A172 (cell line): Measurements from ENCODE around the gene CALML3. TPM values are rescaled to one million over a fixed set of nuclear protein-coding genes. Genes with fewer than 3 reads are reported as not detected.

Experiments
- DNase-seq: peaks from one replicate; pipeline ENCODE4 v3.0.0-alpha.2; 2015; ENCODE audit warnings: low spot score
- total RNA-seq: library from RNA; depleted of rRNA; stranded (reverse); fragments of >200 nt; shearing (Covaris generic); gene quantifications from 2 replicates; pipeline ENCODE4 v1.2.3, GENCODE V29; 2014

The CALML3 gene
- total RNA-seq, 1 experiment from 2014 or later = not detected

DNA sequence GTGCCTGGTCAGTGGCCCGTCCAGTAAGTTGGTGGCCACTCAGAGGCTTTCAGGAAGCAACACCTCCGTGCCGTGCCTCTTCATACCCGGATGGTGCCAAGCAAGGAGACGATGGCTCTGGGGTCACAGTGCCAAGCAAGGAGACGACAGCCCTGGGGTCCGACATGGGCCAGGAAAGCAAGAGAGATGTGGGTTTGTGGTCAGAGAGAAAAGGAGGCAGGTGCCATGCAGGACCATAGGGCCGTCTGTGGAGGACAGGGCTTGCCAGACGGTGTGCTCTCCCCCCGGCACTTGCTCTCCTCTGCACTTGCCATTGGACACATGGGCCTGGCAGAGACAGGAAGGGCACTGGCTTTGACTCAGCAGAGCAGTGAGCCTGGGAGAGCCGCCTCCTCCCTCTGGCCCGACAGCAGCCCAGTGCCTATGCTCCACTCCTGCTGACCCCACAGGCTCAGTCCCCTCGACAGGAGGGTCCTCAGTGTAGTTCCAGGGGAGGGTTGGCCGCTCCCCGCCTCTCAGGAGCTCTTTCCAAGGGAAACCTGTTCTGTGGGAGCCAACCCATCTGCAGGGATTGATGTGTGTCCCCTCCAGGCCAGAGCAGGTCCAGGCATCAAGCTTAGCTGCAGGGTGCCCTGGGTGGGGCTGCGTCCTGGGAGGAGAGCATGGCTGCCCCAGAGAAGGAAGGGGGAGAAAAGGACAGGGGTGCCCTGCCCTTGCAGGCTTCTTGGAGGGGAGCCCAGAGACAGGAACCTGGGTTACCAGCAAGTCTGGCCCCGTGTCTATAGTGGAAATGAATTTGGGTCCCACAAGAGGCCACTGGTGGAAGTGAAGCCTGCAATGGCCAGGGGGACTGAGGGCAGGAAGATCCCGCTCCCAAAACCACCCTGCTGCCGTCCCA lies 17.8 kb upstream of the CALML3 start:
- no peak for DNase-seq

DNA sequence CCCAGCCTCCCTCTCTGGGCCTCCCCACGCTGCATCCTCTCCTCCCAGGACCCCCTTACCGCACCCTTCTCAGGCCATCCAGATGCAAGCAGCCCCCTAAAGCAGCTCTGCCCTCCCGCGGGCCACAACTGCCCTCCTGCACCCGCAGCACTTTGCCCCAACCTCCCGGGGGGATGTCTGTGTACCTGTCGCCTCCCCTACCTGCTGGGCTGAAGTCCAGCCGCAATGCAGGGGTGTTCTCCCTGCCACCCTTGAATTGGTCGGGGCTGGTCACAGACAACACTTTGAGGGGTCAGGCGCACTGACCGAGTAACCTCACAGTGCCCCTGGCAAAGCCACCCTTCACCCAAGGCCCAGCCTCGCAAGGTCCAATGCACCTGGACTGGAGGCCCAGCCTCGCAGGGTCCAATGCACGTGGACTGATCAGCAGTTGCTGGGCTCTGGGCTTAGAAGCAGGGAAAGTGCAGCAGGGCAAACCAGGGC lies 17.1 kb upstream of the CALML3 start:
- DNase-seq = no peak

DNA sequence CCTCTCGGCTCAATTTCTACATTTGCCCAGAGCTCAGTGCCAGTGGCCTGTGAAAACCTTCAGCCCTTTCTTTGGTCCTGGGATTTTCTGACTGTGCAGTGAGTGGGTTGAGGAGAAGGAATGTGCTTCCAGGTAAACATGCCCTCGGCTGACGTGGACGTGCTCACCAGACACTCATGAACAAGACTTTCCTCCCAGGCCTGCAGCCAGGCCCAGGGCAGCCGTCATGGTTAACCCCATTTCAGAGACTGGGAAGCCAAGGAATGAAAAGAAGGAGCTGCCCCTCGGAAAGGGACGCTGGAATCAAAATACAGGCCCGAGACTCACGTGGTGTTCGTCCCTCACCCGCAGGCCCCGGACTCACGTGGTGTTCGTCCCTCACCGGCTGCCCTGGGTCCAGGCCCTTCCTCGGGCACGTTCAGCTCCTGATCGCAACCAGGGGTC lies 16.6 kb upstream of the CALML3 start:
- DNase-seq = no peak

DNA sequence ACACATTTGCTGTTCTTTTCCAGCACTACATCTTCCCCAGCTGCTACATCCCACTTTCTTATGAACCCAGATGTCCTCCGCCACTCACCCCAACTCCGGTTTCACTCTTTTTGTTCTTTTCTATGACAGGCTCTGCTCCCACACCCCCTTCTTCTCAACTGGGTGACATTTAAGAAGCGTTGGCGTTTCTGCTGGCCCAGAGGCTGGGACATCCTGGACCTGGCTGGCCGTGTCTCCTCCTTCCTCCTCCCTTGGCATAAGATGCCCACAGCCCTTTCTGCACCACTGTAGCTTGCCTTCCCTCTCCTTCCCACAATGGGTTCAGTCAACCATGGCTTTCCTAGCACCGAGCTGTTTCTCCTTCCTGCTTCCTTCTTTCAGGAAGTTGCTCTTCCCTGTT lies 16.0 kb upstream of the CALML3 start:
- no peak for DNase-seq

DNA sequence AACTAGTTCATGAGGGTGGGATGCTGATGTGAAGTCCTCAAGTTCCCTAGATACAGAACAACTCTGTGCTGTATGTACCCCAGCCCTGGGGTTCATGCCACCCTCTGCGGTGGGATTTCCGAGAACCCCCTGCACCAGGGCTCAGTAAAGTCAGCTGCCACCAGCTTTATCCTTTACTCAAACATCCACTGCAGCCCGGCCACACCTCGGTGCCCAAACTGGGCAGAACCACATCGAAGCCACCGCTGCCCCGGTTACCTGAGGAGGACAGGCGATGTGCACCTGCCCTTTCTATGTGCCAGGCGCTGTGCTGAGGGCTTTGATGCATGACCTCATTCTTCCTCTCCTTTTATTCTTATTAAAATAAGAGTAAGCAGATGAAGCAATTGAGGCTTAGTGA lies 15.5 kb upstream of the CALML3 start:
- DNase-seq = no peak

DNA sequence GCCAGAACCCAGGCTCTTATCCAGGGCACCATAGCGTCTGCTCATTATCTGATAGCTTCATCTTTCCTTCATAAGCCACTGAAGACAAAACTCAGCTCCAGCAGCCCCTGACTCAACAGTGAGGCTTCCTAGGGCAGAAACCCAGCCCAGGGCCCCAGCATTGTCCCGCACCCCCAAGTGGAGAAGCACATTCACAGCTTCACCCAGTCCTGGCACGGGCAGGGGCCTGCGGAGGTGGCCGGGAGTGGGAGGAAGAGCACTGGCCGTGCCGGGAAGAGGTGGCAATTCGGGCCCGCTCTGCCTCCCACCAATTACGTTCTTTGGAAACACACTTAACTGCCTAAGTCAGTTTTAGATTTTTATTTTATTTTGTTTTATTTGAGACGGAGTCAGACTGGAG lies 15.1 kb upstream of the CALML3 start:
- no peak for DNase-seq

DNA sequence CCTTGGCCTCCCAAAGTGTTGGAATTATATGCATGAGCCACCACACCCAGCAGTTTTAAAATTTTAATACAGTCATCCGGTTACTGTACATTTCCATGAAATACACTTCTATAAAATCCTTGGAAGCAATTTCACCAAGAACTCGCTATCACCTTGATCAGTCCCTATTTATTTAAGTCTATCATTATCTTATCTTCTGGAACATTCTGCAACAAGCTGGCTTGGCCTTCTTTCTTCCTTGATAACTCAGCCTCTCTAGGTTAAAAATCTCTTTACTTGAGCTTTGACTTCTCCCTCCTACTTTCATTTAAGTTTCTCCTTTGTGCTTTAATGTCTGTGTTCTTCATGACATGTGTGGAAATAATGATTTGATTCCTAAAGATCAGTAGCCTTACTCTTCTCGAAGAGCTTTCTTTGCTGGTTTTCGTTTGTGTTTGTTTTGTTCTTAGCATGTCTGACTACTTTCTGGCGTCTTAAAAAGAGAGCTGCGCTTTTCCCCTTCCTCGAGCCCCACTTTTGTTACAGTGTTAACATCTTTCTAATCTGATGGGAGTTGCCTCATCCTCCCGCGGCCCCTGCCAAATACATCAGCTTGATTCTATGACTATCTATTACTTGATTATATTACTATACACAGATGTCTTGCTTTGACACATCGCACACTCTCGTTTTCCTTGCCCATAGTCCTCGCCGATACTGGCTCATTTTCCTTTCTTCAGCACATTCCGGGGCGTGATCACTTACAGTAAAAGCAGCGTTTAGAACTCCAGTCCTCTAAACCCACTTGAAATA lies 14.3 kb upstream of the CALML3 start:
- DNase-seq = no peak

DNA sequence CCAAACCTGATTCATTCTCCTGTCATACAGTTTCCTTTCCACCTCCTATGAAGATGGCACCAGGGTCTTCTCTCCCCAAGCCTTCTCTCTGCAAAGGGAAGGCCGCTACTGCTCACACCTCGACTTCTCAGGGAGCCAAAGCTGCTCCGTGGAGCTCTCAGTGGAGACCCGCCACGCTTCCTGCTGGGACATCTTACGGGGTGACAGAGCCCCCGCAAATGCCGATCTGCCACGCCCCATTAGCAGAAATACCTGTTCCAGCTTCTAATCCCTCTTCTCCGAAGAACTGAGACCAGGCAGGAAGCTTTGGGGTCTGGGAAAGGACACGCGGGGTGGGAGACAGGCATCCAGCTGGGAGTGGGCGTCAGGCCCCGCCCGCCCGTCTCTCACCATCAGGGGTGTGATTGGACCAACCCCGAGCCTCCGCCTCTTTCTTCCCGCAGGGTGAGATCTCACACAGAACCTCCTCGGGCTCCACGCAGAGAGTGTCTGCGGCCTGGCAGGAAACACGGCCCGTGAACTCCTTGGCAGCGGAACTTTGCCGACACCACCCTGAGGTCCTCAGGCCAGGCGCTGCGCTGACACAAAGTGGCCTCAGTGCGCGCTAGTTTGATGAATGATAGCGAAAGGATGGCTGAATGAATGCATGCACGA lies 13.4 kb upstream of the CALML3 start:
- no peak for DNase-seq

DNA sequence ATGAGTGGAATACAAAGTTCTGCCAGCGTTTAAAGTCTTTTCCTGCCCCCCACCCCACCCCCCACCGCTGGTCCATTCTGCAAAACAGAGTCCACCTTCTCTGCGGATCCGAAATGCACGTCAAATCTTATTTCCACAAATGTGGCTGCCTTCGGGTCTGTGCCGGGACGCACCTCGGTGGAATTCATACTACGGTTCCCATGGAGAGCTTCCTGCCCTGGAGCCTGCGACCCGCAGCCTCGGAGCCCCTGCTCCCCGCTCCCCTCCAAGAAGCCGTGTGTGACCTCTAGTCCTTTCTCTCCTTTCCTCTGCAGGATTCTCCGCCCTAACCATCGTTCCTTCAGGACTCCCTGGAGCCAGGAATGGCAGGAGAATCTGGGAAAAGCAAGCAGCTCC lies 12.9 kb upstream of the CALML3 start:
- no peak for DNase-seq

DNA sequence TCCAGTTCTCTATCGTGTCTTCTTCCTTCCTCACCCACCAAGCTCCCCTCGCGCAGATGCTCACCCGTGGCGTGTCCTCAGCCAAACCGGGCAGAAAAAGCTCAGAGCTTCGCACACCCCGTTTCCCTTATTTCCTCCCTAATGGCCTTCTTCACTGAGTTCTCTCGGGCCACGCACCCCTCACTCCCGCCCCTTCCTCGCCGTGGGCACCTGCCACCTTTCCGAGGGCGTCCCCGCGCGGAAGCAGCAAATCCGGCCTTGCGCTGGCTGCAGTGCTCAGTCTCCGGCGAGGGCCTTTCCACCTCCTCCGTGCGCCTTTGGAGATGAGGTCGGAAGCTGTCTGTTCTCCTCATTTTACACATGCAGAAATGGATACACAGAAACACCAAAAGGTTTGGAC lies 12.4 kb upstream of the CALML3 start:
- no peak for DNase-seq

DNA sequence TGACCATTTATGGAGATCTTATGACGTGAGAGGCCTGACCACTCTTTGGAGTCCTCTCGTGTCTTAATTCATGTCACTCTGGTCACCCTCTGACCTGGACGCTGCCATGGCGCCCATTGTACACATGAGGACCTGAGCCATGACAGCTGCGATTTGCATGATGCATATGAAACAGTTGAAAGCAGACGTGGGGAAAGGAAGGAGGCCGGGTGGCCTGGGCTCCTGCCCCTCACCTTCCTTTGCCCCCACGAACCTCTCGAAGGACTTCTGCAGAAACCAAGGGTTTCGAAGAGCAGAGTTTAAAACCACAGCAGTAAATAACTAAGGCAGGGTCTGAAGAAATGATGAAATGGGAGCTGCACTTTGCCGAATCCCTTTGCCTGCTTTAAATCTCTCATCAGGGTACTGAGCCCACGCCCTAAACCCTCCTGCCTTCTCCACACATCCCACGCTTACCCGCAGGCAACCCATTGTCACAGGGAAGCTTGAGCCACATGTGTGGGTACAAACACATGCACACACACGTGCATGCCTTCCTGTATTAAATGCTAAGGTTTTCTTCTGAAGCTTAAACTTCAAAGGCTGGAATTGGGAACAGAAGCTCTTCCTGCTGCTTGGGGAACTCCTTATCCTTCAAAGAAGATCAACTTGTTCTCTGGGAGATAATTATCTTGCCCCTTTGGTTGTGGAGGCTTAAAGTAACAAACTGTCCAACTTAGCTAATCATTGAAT lies 11.7 kb upstream of the CALML3 start:
- DNase-seq = no peak

DNA sequence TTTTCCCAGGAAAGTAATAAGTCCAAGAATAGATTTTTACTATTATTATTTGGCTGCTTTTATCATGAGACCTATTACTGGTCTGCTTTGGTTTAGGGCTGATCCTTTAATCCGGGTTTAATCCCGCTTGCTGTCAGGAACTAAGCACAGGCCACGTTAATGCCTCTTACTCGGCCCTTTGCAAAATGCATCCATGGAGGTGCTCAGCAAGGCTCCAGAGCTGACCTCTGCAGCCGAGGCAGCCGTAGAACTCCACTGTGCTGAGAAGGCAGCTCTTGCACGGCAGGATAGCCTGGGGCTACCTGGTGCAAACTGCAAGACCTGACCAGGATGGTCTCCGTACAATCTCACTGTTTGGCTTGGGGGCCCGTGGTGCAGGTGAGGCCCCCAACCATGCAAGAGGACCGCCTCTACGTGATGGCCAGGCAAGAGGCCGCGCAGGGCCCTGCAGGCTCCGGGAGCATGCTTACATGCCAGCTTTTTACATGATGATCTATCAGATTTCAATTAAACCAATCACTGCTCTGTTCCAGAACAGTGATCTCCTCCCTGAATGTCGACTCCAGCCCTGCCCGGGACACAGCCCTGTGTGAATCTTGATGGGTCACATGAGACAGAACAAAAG lies 10.4 kb upstream of the CALML3 start:
- DNase-seq = no peak

DNA sequence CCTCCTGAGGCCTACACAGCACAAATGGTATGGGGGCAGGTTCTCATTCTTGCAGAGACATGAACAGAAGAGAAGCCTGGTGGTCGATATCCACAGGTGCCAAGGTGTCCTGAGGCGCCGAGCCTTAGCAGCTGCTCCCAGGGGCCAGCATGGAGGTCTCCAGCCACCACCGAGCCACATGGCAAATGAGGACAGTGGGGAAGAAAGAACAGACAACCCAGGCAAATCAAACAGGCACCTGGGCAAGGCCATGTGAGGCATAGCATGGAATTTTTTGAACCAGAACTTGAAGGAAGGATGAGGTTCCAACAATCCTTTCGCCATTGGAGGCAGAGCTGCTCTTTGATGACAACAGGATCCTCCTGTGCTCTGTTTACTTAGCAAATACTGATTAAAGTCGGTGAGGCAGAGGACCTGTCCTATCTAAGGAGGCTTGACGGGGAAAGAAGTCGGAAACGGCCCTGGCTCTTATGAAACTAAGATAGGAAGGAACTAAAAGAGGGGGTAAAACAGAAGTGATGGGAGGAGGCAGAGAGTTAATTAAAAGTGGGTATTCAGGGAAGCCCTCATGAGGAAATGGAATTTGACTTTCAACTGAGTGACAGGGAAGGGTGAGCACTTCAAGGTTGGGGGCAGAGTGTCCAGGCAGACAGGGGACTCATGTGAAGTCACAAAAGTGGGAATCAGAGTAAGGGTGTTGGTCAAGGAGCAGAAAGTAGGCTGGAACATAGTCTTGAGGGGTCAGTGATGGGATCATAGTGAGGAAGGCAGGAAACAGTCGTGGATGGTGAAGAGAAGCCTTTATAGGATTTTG lies 8.6 kb upstream of the CALML3 start:
- no peak for DNase-seq

DNA sequence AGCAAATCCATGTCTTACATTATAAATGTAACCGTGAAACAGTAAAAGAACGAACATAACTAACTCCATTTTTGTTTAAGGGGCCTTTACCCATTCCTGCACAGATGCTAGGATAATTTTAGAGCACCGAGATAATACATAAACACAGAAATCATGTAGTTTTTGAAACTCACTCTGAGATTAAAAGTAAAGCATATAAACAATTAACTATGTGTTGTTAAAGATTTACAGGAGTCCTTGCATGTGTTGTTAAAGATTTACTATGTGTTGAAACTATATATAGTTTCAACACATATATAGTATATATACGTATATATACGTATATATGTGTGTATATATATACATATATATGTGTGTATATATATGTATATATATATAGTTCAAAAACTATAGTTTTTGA lies 7.2 kb upstream of the CALML3 start:
- DNase-seq = no peak

DNA sequence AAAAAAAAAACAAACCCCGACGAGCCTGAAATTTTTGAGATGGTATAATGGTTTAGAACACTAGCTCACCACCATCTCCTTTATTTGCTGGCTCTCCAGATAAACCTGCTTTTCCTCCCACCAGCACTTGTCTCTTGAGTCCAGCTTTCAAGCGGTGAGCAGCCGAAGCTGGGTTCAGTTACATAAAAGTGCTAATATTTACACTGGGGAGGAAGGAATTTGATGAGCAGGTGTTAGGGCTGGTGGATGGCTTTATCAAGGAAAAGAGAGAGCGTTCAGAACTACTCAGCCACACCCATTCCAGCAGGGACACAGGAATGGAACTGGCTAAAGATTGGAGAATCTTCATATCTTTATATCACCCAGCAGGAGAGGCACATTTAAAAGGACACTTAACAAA lies 6.6 kb upstream of the CALML3 start:
- DNase-seq = no peak

DNA sequence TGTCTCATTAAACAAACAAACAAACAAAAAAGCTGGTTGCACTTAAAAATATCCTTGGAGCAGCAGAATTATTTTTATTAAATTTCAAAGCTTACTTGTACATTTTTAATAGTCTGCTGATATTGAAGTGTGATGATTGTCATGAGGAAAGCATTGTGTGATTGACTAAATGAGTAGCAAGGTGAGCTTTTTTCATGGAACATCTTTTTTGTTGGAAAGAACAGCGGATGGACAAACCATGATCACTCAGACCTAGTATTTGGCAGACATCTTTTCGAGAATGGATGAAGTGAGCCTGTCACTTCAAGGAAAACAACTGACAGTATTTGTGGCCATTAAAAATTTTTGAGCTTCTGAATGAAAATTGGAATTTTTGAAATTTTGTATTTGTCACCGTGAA lies 5.7 kb upstream of the CALML3 start:
- no peak for DNase-seq

DNA sequence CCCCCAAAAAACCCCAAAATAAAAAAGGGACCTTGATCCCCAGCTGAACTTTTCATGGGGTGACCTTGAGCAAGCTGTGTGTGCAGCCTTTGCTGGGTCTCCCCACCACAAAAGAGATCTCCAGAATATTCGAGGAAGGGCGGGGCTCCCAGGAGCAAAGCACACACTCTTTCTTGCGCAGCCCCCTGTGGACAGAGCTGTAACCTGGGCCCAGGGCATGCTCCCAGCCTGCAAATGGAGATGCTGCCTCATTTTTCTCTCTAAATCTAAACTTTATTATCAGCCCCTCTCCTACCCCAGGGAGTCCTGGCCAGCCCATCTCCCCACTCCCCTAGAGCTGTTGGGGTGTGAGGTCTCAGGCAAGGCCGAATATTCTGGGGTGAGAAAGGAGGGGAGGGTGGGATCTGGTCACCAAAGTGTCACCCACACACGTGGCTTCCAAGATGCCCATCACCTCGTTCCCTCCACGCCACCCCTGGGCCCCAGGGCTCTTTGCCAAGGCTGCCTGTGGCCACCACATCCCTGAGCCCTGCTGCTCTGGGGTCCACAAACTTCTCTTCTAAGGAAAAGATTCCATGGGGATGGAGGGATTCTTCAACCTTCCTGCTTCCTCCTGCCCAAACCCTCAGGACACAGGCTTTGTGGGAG lies 1.7 kb upstream of the CALML3 start:
- no peak for DNase-seq

DNA sequence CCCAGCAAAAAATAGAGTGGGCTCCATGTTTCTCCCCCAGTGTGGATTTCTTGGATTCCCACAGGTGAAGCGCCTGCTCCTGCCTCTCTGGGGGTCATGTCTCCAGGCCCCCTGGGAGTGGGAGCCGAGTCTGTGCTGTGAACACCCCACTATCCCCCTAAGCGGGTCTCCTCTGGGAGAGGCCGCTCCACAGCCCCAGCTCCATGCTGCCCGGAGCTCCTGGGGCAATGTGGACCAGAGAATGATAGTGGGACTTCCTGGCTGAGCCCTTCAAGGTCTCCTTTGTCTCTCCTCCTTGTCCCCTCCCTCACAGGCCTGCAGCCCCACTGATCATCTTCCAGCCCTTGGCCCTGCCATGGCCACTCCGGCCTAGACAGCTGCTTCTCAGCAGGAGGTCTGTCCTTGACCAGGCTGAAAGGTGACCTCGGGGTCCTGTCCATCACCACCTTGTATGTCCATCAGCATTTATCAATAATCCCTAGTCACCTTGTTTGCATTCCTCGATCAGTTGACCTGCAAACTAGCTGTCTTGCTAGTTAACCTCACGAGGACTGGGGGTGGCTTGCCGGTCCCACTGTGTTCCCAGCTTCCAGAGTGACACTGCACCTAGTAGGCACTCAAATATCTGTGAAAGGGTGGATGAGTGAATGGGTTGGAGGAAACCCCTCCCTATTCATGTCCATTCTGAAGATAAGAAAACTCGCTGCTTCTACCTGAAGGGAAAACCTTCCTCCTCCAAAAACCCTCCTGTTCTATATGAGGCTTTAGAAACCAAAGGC lies 776 bp upstream of the CALML3 start:
- DNase-seq = no peak
